ENCODE data around the gene B3GNT8.
"Not testable (repeated sequence)": the region's sequence is repeated elsewhere in the genome, so short reads cannot be mapped to it uniquely, and the experiment has no call there.

Gene B3GNT8

GRCh38 chr19:41426952-41427646 is at the start of gene B3GNT8:
Gene B3GNT8 (minus strand): TSS chr19:41427374. CDS start chr19:41426778, 596 bp downstream.
- Histone ChIP-seq H3K9me3 (ENCODE audit: control insufficient read depth, low read length) (no peaks in the 10 kb centered on the region), H3K4me3 (ENCODE audit: low read length) (peak within 1 kb of the TSS; percentile 78), H3K4me1 (ENCODE audit: control insufficient read depth, insufficient read depth, low read length) (peaks cover 17% of the 10 kb centered on the region), H3K36me3 (ENCODE audit: control insufficient read depth, insufficient read depth, low read length, severe bottlenecking) (peaks cover 23% of the 10 kb centered on the region), H3K9ac (ENCODE audit: low read length) (peak within 1 kb of the TSS; percentile 85), H3K27me3 (replicated peaks; ENCODE audit: control insufficient read depth, insufficient read depth, low read length) (no peaks in the 10 kb centered on the region)
- peak; percentile 71 for DNase-seq (ENCODE audit: low read depth)

- H3K4me3 ChIP-seq (ENCODE audit: low read length) = no peak overlapping the region
- H3K27me3 ChIP-seq (replicated peaks; ENCODE audit: control insufficient read depth, insufficient read depth, low read length) = peaks cover 22% of the 10 kb centered on the region
- DNase-seq (ENCODE audit: low read depth) = no peak
- no peaks in the 10 kb centered on the region for H3K36me3 ChIP-seq (ENCODE audit: control insufficient read depth, insufficient read depth, low read length, severe bottlenecking)
- H3K4me1 ChIP-seq (ENCODE audit: control insufficient read depth, insufficient read depth, low read length) = no peaks in the 10 kb centered on the region
- no peak overlapping the region for H3K9ac ChIP-seq (ENCODE audit: low read length)
- H3K9me3 ChIP-seq (ENCODE audit: control insufficient read depth, low read length) = no peaks in the 10 kb centered on the region
These were observed 49.4 kb upstream of the B3GNT8 start for GRCh38 chr19:41476583-41476982.

GRCh38 chr19:41463257-41464256 is 36.4 kb upstream of the B3GNT8 start:
- H3K4me3 ChIP-seq (ENCODE audit: low read length); DNase-seq (ENCODE audit: low read depth): not testable (repeated sequence)
- peaks cover 82% of the 10 kb centered on the region for H3K27me3 ChIP-seq (replicated peaks; ENCODE audit: control insufficient read depth, insufficient read depth, low read length)

DNA sequence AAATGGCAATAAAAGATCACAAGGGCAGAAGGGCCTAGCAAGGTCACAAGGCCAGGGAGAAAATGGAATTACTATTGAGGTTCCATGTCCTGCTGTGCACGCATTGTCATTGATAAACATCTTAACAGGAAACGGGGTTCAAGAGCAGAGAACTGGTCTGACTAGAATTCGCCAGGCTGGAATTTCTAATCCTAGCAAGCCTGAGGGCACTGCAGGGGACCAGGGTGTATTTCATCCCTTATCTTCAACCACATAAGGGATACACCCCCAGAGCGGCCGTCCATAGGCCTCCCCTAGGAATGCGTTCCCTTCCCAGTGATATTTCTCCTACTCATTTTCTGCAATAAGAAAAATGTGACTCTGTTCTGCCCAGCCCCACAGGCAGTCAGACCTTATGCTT is 35.3 kb upstream of the B3GNT8 start:
- Histone ChIP-seq H3K9me3 (ENCODE audit: control insufficient read depth, low read length) (peaks cover 13% of the 10 kb centered on the region), H3K9ac (ENCODE audit: low read length) (no peak overlapping the region), H3K36me3 (ENCODE audit: control insufficient read depth, insufficient read depth, low read length, severe bottlenecking) (no peaks in the 10 kb centered on the region), H3K4me1 (ENCODE audit: control insufficient read depth, insufficient read depth, low read length) (no peaks in the 10 kb centered on the region), H3K27me3 (replicated peaks; ENCODE audit: control insufficient read depth, insufficient read depth, low read length) (peaks cover 79% of the 10 kb centered on the region), H3K4me3 (ENCODE audit: low read length) (no peak overlapping the region)
- DNase-seq (ENCODE audit: low read depth) = no peak

More at GRCh38 chr19:41463257-41464256, 36.4 kb upstream of the B3GNT8 start:
- H3K9ac ChIP-seq (ENCODE audit: low read length); H3K36me3 ChIP-seq (ENCODE audit: control insufficient read depth, insufficient read depth, low read length, severe bottlenecking); H3K4me1 ChIP-seq (ENCODE audit: control insufficient read depth, insufficient read depth, low read length): not testable (repeated sequence)
- peaks cover 13% of the 10 kb centered on the region for H3K9me3 ChIP-seq (ENCODE audit: control insufficient read depth, low read length)

DNA sequence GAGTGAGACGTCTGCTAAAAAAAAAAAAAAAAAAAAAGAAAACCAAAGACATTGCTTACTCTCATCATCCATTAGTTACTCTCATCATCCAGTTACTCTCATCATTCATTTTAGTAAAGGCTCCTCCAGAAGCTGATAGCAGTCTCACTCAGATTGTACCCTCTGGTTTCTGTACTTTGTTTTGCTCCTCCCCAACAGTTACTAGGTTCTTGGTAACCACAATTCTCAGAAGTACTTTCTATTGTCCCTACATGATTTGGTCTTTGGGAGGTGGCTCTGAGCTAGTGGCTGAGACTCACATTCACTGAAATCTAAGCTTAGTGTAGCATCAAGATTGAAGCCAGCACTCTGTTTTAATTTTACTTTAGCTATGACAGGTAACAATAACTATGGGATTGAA is 30.1 kb upstream of the B3GNT8 start:
- Histone ChIP-seq H3K4me1 (ENCODE audit: control insufficient read depth, insufficient read depth, low read length) (peaks cover 14% of the 10 kb centered on the region), H3K36me3 (ENCODE audit: control insufficient read depth, insufficient read depth, low read length, severe bottlenecking) (no peaks in the 10 kb centered on the region), H3K4me3 (ENCODE audit: low read length) (no peak overlapping the region), H3K9me3 (ENCODE audit: control insufficient read depth, low read length) (peaks cover 1% of the 10 kb centered on the region), H3K9ac (ENCODE audit: low read length) (no peak overlapping the region), H3K27me3 (replicated peaks; ENCODE audit: control insufficient read depth, insufficient read depth, low read length) (peaks cover 48% of the 10 kb centered on the region)
- DNase-seq (ENCODE audit: low read depth) = no peak

DNA sequence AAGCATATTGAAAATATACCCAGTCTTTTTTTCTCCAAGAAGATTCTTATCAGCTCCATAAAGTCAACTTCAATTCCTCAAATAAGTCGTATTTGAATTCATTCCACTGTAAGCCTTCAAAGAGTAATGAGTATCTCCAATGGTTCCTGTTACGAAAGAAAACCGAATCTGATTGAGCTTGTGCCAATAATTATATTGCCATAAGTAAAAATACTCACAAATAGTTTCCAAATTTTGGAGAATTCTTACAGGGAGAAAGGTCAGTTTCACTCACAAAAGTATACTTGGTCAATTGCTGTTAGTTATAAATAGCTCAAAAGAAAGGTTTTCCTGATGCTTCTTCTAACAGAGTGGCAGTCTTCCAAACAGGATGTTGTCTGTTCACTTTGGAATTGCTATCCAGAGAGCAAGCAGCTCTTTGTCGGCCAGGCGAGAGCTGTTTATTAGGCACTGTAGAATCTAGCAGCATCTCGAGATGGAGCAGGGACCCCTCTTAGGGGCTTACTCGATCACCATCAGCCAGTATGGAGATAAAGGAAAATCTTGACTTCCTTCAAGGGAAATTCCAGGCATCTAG is 29.3 kb upstream of the B3GNT8 start:
- no peak overlapping the region for H3K9ac ChIP-seq (ENCODE audit: low read length)
- no peaks in the 10 kb centered on the region for H3K36me3 ChIP-seq (ENCODE audit: control insufficient read depth, insufficient read depth, low read length, severe bottlenecking)
- H3K4me1 ChIP-seq (ENCODE audit: control insufficient read depth, insufficient read depth, low read length) = peaks cover 14% of the 10 kb centered on the region
- H3K27me3 ChIP-seq (replicated peaks; ENCODE audit: control insufficient read depth, insufficient read depth, low read length) = peaks cover 42% of the 10 kb centered on the region
- H3K4me3 ChIP-seq (ENCODE audit: low read length) = no peak overlapping the region
- no peaks in the 10 kb centered on the region for H3K9me3 ChIP-seq (ENCODE audit: control insufficient read depth, low read length)
- DNase-seq (ENCODE audit: low read depth) = peak; percentile 32

DNA sequence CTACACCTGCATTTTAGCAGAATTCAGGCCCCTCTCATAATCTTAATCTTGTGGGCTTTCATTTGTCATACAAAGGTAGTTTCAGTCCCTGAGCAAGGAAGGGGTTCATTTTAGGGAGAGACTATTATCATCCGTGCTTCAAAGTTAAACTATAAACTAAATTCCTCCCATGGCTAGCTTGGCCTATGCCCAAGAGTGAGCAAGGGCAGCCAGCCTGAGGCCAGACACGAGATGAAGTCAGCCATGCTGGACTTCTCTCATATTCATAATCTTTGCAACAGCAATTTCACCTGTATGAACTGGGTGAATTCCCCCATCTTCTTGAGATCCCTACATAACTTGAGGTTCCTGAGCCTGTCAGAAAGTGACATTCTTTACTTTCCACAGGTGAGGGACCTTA is 28.8 kb upstream of the B3GNT8 start:
- Histone ChIP-seq H3K27me3 (replicated peaks; ENCODE audit: control insufficient read depth, insufficient read depth, low read length) (peaks cover 37% of the 10 kb centered on the region), H3K4me3 (ENCODE audit: low read length) (no peak overlapping the region), H3K9me3 (ENCODE audit: control insufficient read depth, low read length) (no peaks in the 10 kb centered on the region), H3K36me3 (ENCODE audit: control insufficient read depth, insufficient read depth, low read length, severe bottlenecking) (no peaks in the 10 kb centered on the region), H3K9ac (ENCODE audit: low read length) (no peak overlapping the region), H3K4me1 (ENCODE audit: control insufficient read depth, insufficient read depth, low read length) (peaks cover 14% of the 10 kb centered on the region)
- DNase-seq (ENCODE audit: low read depth) = no peak

DNA sequence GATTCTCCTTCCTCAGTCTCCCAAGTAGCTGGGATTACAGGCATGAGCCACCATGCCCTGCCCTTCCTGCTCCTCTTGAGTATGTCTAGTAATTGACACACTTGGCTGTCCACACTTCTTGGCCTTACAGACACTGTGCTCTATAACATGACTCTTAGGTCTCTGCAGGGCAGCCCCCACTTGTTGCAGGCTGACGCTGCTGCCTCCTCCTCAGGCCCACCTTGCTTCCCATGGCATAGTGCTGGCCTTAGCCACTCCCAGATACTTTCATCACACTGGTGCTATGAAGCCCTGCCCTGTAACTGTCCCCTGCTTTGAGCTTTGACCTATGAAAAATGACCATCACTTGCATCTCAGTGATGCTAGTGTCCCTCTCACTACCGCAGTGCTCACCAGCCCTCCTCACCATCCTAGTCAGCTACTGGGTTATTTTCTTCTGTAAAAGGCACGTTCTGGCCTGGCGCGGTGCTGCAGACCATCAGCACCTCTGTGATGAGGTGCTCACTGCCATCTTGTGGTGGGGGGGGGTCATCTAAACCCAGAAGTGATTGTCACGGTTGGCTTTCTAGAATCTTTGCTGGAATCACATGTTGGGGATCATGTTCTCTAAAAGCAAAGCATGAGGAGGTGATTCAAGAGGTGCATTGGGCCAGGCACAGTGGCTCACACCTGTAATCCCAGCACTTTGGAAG is 25.6 kb upstream of the B3GNT8 start:
- Histone ChIP-seq H3K9ac (ENCODE audit: low read length) (no peak overlapping the region), H3K27me3 (replicated peaks; ENCODE audit: control insufficient read depth, insufficient read depth, low read length) (peaks cover 20% of the 10 kb centered on the region), H3K4me3 (ENCODE audit: low read length) (no peak overlapping the region), H3K36me3 (ENCODE audit: control insufficient read depth, insufficient read depth, low read length, severe bottlenecking) (no peaks in the 10 kb centered on the region), H3K9me3 (ENCODE audit: control insufficient read depth, low read length) (no peaks in the 10 kb centered on the region), H3K4me1 (ENCODE audit: control insufficient read depth, insufficient read depth, low read length) (peaks cover 14% of the 10 kb centered on the region)
- no peak for DNase-seq (ENCODE audit: low read depth)

GRCh38 chr19:41449865-41450178 is 22.6 kb upstream of the B3GNT8 start:
- H3K4me1 ChIP-seq (ENCODE audit: control insufficient read depth, insufficient read depth, low read length) = no peaks in the 10 kb centered on the region
- DNase-seq (ENCODE audit: low read depth) = no peak
- H3K9me3 ChIP-seq (ENCODE audit: control insufficient read depth, low read length) = no peaks in the 10 kb centered on the region
- no peak overlapping the region for H3K4me3 ChIP-seq (ENCODE audit: low read length)
- H3K9ac ChIP-seq (ENCODE audit: low read length) = no peak overlapping the region
- H3K36me3 ChIP-seq (ENCODE audit: control insufficient read depth, insufficient read depth, low read length, severe bottlenecking) = no peaks in the 10 kb centered on the region
- peaks cover 38% of the 10 kb centered on the region for H3K27me3 ChIP-seq (replicated peaks; ENCODE audit: control insufficient read depth, insufficient read depth, low read length)

DNA sequence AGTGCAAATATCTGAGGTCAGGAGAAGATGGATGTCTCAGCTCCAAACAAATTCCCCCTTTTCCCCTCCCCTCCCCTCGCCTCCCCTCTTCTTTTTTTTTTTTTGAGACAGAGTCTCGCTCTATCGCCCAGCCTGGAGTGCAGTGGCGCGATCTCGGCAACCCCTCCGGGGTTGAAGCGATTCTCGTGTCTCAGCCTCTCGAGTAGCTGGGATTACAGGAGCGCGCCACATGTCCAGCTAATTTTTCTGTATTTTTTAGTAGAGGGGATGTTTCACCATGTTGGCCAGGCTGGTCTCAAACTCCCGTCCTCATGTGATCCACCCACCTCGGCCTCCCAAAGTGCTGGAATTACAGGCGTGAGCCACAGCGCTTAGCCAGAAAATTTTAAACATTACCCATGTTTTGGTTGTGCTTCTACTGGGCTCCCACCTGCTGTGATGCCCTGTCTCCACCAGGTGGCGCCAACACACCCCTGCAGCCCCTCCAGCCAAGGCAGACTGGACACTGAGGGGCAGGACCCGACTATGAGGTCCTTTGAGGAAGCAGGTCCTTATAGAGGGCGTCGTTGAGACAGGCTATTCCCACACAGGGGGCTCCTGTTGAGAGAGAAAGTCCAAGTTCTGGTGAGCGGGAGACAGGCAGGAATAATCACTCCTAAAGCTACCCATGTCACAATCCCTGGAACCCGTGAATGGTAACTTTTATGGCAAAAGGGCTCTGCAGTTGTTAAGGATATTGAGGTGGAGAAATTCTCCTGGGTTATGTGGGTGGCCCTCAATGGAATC is 22.1 kb upstream of the B3GNT8 start:
- Histone ChIP-seq H3K9me3 (ENCODE audit: control insufficient read depth, low read length) (no peaks in the 10 kb centered on the region), H3K9ac (ENCODE audit: low read length) (no peak overlapping the region), H3K27me3 (replicated peaks; ENCODE audit: control insufficient read depth, insufficient read depth, low read length) (peaks cover 37% of the 10 kb centered on the region), H3K36me3 (ENCODE audit: control insufficient read depth, insufficient read depth, low read length, severe bottlenecking) (no peaks in the 10 kb centered on the region), H3K4me3 (ENCODE audit: low read length) (peak overlapping the region; percentile 47), H3K4me1 (ENCODE audit: control insufficient read depth, insufficient read depth, low read length) (no peaks in the 10 kb centered on the region)
- peak; percentile 84 for DNase-seq (ENCODE audit: low read depth)

All from adipocyte (in vitro differentiated cells).